WTC11 (cell line): Measurements from ENCODE around the gene MAP3K5. TPM values are rescaled to one million over a fixed set of nuclear protein-coding genes. Genes with fewer than 3 reads are reported as not detected.

Experiments used
- ATAC-seq: fragments of 200-7000 bp; cut with Tn5 transposase; 2 replicates; pipeline ENCODE4 v1.10.0; 2021; ENCODE audit warnings: mild to moderate bottlenecking, moderate library complexity
- CTCF ChIA-PET: fragments of 300-600 bp; sonication (Branson Sonifier 250); formaldehyde crosslinking; loops from one replicate; lab custom pipeline; 2021; ENCODE audit warnings: antibody characterized with exemption; lab: Charles Lee
- POLR2A ChIA-PET: fragments of 350-600 bp; sonication (Branson Sonifier 250); formaldehyde crosslinking; loops from one replicate; lab custom pipeline; 2021; ENCODE audit warnings: antibody characterized with exemption; lab: Charles Lee
- DNase-seq: peaks from one replicate; pipeline ENCODE4 v3.0.0; 2021; ENCODE audit warnings: low spot score
- H3K27ac Mint-ChIP-seq: 2 replicates; pipeline ENCODE4 v1.8.0; 2021; ENCODE audit warnings: mixed read lengths
- H3K27me3 Mint-ChIP-seq: 2 replicates; pipeline ENCODE4 v1.8.0; 2021; ENCODE audit warnings: low read depth, mild to moderate bottlenecking, moderate library complexity, mixed read lengths
- H3K36me3 Mint-ChIP-seq: 2 replicates; pipeline ENCODE4 v1.8.0; 2021; ENCODE audit warnings: mixed read lengths
- H3K4me1 Mint-ChIP-seq: 2 replicates; pipeline ENCODE4 v1.8.0; 2022; ENCODE audit warnings: mixed read lengths
- H3K4me3 Mint-ChIP-seq: 2 replicates; pipeline ENCODE4 v1.8.0; 2021; ENCODE audit warnings: mild to moderate bottlenecking, moderate library complexity, mixed read lengths
- H3K9me3 Mint-ChIP-seq: 2 replicates; pipeline ENCODE4 v1.8.0; 2021; ENCODE audit warnings: mixed read lengths
- CREB1 ChIP-seq: sonication (generic); formaldehyde crosslinking; IDR thresholded peaks from 2 replicates; pipeline ENCODE4 v1.8.0; 2023; ENCODE audit warnings: mild to moderate bottlenecking, missing genetic modification reagents
- ESRRA ChIP-seq: sonication (generic); formaldehyde crosslinking; IDR thresholded peaks from 2 replicates; pipeline ENCODE4 v1.8.1; 2022; ENCODE audit warnings: mild to moderate bottlenecking, missing genetic modification reagents, borderline replicate concordance
- FOXK1 ChIP-seq: sonication (generic); formaldehyde crosslinking; IDR thresholded peaks from 2 replicates; pipeline ENCODE4 v1.8.0; 2022; ENCODE audit warnings: mild to moderate bottlenecking, moderate library complexity, missing genetic modification reagents
- FOXP1 ChIP-seq: sonication (generic); formaldehyde crosslinking; IDR thresholded peaks from 2 replicates; pipeline ENCODE4 v1.8.0; 2022; ENCODE audit warnings: missing genetic modification reagents, mild to moderate bottlenecking, moderate library complexity, borderline replicate concordance
- GABPB1 ChIP-seq: sonication (generic); formaldehyde crosslinking; IDR thresholded peaks from 2 replicates; pipeline ENCODE4 v1.8.1; 2023; ENCODE audit warnings: mild to moderate bottlenecking, missing genetic modification reagents
- GRHL2 ChIP-seq: fragments of 250-450 bp; sonication (Bioruptor Pico); IDR thresholded peaks from 2 replicates; pipeline ENCODE4 v1.8.0; 2022; ENCODE audit warnings: mild to moderate bottlenecking, moderate library complexity; ENCODE audit not compliant: insufficient replicate concordance, severe bottlenecking
- NFATC4 ChIP-seq: fragments of 250-450 bp; sonication (Bioruptor Pico); IDR thresholded peaks from 2 replicates; pipeline ENCODE4 v1.9.0; 2021; ENCODE audit warnings: mild to moderate bottlenecking
- NR2C2 ChIP-seq: sonication (generic); formaldehyde crosslinking; IDR thresholded peaks from 2 replicates; pipeline ENCODE4 v1.8.0; 2022; ENCODE audit warnings: mild to moderate bottlenecking, missing genetic modification reagents
- OVOL2 ChIP-seq: fragments of 250-450 bp; sonication (Bioruptor Pico); IDR thresholded peaks from 2 replicates; pipeline ENCODE4 v1.9.0; 2021; ENCODE audit warnings: mild to moderate bottlenecking, borderline replicate concordance
- RELA ChIP-seq: sonication (generic); formaldehyde crosslinking; IDR thresholded peaks from 2 replicates; pipeline ENCODE4 v1.8.1; 2022; ENCODE audit warnings: missing genetic modification reagents, mild to moderate bottlenecking, borderline replicate concordance
- SP1 ChIP-seq: sonication (generic); formaldehyde crosslinking; conservative IDR thresholded peaks from 2 replicates; pipeline ENCODE4 v1.8.1; 2022; ENCODE audit warnings: missing genetic modification reagents
- TP53 ChIP-seq: sonication (generic); formaldehyde crosslinking; IDR thresholded peaks from 2 replicates; pipeline ENCODE4 v1.8.1; 2023; ENCODE audit warnings: mild to moderate bottlenecking, missing genetic modification reagents
- ZNF121 ChIP-seq: sonication (generic); formaldehyde crosslinking; IDR thresholded peaks from 2 replicates; pipeline ENCODE4 v1.8.0; 2023; ENCODE audit warnings: missing genetic modification reagents
- total RNA-seq: library from RNA; stranded (reverse); gene quantifications from 3 replicates; pipeline ENCODE4 v1.2.3, GENCODE V29; 2021
- TF ChIP-seq, protein P1 (sequence below): sonication (generic); formaldehyde crosslinking; IDR thresholded peaks from 2 replicates; pipeline ENCODE4 v1.8.1; 2022; ENCODE audit warnings: missing genetic modification reagents, borderline replicate concordance
- TF ChIP-seq, protein P2 (sequence below): sonication (generic); formaldehyde crosslinking; IDR thresholded peaks from 2 replicates; pipeline ENCODE4 v1.8.1; 2022; ENCODE audit warnings: mild to moderate bottlenecking, missing genetic modification reagents, moderate library complexity, borderline replicate concordance
- TF ChIP-seq, protein P3 (sequence below): sonication (generic); formaldehyde crosslinking; IDR thresholded peaks from 2 replicates; pipeline ENCODE4 v1.8.0; 2022; ENCODE audit warnings: mild to moderate bottlenecking, missing genetic modification reagents
- TF ChIP-seq, protein P4 (sequence below): sonication (generic); formaldehyde crosslinking; IDR thresholded peaks from 2 replicates; pipeline ENCODE4 v1.8.0; 2022; ENCODE audit warnings: mild to moderate bottlenecking, missing genetic modification reagents
- TF ChIP-seq, protein P5 (sequence below): sonication (generic); formaldehyde crosslinking; IDR thresholded peaks from 2 replicates; pipeline ENCODE4 v1.8.1; 2023; ENCODE audit warnings: mild to moderate bottlenecking, missing genetic modification reagents, moderate library complexity
- TF ChIP-seq, protein P6 (sequence below): sonication (generic); formaldehyde crosslinking; IDR thresholded peaks from 2 replicates; pipeline ENCODE4 v1.8.0; 2023; ENCODE audit warnings: missing genetic modification reagents, mild to moderate bottlenecking, borderline replicate concordance
- TF ChIP-seq, protein P7 (sequence below): sonication (generic); formaldehyde crosslinking; IDR thresholded peaks from 2 replicates; pipeline ENCODE4 v1.8.0; 2023; ENCODE audit warnings: mild to moderate bottlenecking, missing genetic modification reagents

Gene MAP3K5
- total RNA-seq, 1 experiment from 2014 or later = 1.6 TPM

DNA sequence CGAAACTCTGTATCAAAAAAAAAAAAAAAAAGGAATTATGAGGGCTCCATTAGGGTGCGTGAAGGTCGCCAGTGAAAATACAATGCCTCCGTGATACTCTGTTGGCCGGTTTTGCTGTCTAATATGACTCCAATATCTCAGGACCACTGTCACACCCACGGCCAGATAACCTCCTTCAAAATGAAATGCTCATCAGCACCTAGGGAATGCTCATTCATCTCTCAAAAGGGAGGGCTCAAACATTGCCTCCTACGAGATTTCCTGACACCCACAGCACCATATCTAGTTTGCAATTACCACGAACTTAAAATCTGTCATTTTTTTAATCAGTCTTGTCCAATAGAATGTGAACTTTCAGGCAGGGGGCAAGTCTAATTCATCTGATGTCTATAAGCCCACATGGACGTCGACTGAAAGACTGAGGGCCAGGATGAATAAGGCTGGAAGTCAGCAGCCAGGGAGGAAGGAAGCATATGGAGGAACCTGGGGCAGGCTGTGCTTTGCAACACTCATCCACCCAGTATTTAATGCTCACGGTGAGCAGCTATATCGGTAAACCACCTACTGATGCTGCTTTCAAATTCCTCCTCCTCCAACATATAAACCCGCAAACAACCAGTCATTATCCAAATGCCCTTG, 42.8 kb downstream of the MAP3K5 start (continued):
- TF ChIP-seq GRHL2 (CRISPR knock-in tag) (no peak), OVOL2 (CRISPR knock-in tag) (no peak), FOXK1 (CRISPR knock-in tag) (no peak), NFATC4 (CRISPR knock-in tag) (no peak), ZNF121 (CRISPR knock-in tag) (no peak), GABPB1 (CRISPR knock-in tag) (no peak)

DNA sequence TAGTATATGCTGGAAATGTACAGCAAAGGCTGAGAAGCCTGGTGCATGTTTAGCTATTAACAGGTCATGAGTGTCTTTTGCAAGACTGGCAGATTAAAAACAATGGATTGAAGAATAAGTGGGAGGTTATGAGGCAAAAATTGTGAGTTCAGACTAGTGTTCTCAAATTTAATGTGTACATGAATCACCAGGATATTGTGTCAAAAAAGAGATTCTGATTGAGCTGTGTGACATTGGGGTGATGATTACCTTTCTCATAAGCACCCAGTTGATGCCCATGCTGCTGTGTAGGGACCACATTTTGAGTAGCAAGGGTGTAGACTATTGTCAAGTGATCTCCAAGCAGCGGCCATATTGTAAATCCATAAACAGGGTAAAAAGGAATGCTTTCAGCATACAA, 44.8 kb downstream of the MAP3K5 start:
- ChIA-PET POLR2A (no interaction called here), CTCF (no interaction called here)
- Mint-ChIP-seq H3K36me3 (no peaks in the 10 kb centered on the region), H3K27ac (no peak overlapping the region), H3K4me1 (peaks cover 8% of the 10 kb centered on the region; the same call in 1 of the 2 replicates), H3K4me3 (no peak overlapping the region), H3K27me3 (no peaks in the 10 kb centered on the region), H3K9me3 (0 out of 2 replicates have a peak, but pooled peaks cover 4% of the 10 kb centered on the region)
- TF ChIP-seq, protein P1, sequence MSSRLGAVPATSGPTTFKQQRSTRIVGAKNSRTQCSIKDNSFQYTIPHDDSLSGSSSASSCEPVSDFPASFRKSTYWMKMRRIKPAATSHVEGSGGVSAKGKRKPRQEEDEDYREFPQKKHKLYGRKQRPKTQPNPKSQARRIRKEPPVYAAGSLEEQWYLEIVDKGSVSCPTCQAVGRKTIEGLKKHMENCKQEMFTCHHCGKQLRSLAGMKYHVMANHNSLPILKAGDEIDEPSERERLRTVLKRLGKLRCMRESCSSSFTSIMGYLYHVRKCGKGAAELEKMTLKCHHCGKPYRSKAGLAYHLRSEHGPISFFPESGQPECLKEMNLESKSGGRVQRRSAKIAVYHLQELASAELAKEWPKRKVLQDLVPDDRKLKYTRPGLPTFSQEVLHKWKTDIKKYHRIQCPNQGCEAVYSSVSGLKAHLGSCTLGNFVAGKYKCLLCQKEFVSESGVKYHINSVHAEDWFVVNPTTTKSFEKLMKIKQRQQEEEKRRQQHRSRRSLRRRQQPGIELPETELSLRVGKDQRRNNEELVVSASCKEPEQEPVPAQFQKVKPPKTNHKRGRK (CRISPR knock-in tag) = no peak
- TF ChIP-seq, protein P2, sequence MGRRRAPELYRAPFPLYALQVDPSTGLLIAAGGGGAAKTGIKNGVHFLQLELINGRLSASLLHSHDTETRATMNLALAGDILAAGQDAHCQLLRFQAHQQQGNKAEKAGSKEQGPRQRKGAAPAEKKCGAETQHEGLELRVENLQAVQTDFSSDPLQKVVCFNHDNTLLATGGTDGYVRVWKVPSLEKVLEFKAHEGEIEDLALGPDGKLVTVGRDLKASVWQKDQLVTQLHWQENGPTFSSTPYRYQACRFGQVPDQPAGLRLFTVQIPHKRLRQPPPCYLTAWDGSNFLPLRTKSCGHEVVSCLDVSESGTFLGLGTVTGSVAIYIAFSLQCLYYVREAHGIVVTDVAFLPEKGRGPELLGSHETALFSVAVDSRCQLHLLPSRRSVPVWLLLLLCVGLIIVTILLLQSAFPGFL = no peak
- ATAC-seq = no peak
- DNase-seq = no peak

DNA sequence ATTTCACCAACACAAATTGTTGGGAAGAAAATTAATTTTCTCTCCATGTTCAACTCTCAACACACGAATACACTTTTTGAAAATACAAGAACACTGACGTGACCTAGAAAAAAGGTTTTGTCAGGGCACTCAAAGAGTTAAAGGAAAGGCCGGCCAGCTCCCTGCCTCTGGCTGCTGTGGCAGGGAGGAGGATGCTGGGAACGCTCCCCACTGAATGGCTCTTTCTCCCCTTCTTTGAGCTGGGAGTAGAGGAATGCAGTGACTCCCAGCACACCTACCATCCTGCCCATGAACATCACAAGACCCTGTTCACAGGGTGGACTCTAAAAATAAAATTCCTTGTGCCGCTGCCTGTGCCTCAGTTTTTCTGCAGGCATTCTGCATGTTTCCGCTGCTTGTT, 47.0 kb downstream of the MAP3K5 start:
- H3K9me3 Mint-ChIP-seq = 0 out of 2 replicates have a peak, but pooled peaks cover 4% of the 10 kb centered on the region
- POLR2A ChIA-PET = no interaction called here
- H3K4me1 Mint-ChIP-seq = peaks cover 11% of the 10 kb centered on the region
- no peak overlapping the region for H3K27ac Mint-ChIP-seq
- DNase-seq (no peak), ATAC-seq (peak; percentile 72)
- CTCF ChIA-PET = interaction anchor here (0.6 to 1.6 kb wide), 5 partner anchors 9 to 219 kb away, joined by 3 to 5 read pairs (median 4); partner anchors contain the start of gene MAP3K5
- H3K36me3 Mint-ChIP-seq = no peaks in the 10 kb centered on the region
- no peak overlapping the region for H3K4me3 Mint-ChIP-seq
- no peaks in the 10 kb centered on the region for H3K27me3 Mint-ChIP-seq
- TF ChIP-seq, protein P3, sequence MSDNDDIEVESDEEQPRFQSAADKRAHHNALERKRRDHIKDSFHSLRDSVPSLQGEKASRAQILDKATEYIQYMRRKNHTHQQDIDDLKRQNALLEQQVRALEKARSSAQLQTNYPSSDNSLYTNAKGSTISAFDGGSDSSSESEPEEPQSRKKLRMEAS (CRISPR knock-in tag) = no peak
- TF ChIP-seq RELA (CRISPR knock-in tag) (no peak), FOXP1 (CRISPR knock-in tag) (no peak), NR2C2 (CRISPR knock-in tag) (no peak), ESRRA (CRISPR knock-in tag) (no peak), SP1 (no peak), CREB1 (no peak), TP53 (no peak), GABPB1 (CRISPR knock-in tag) (no peak)
- TF ChIP-seq, protein P4, sequence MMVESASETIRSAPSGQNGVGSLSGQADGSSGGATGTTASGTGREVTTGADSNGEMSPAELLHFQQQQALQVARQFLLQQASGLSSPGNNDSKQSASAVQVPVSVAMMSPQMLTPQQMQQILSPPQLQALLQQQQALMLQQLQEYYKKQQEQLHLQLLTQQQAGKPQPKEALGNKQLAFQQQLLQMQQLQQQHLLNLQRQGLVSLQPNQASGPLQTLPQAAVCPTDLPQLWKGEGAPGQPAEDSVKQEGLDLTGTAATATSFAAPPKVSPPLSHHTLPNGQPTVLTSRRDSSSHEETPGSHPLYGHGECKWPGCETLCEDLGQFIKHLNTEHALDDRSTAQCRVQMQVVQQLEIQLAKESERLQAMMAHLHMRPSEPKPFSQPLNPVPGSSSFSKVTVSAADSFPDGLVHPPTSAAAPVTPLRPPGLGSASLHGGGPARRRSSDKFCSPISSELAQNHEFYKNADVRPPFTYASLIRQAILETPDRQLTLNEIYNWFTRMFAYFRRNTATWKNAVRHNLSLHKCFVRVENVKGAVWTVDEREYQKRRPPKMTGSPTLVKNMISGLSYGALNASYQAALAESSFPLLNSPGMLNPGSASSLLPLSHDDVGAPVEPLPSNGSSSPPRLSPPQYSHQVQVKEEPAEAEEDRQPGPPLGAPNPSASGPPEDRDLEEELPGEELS (CRISPR knock-in tag) = no peak
- TF ChIP-seq, protein P5, sequence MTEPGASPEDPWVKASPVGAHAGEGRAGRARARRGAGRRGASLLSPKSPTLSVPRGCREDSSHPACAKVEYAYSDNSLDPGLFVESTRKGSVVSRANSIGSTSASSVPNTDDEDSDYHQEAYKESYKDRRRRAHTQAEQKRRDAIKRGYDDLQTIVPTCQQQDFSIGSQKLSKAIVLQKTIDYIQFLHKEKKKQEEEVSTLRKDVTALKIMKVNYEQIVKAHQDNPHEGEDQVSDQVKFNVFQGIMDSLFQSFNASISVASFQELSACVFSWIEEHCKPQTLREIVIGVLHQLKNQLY (CRISPR knock-in tag) = no peak
- TF ChIP-seq, protein P6, sequence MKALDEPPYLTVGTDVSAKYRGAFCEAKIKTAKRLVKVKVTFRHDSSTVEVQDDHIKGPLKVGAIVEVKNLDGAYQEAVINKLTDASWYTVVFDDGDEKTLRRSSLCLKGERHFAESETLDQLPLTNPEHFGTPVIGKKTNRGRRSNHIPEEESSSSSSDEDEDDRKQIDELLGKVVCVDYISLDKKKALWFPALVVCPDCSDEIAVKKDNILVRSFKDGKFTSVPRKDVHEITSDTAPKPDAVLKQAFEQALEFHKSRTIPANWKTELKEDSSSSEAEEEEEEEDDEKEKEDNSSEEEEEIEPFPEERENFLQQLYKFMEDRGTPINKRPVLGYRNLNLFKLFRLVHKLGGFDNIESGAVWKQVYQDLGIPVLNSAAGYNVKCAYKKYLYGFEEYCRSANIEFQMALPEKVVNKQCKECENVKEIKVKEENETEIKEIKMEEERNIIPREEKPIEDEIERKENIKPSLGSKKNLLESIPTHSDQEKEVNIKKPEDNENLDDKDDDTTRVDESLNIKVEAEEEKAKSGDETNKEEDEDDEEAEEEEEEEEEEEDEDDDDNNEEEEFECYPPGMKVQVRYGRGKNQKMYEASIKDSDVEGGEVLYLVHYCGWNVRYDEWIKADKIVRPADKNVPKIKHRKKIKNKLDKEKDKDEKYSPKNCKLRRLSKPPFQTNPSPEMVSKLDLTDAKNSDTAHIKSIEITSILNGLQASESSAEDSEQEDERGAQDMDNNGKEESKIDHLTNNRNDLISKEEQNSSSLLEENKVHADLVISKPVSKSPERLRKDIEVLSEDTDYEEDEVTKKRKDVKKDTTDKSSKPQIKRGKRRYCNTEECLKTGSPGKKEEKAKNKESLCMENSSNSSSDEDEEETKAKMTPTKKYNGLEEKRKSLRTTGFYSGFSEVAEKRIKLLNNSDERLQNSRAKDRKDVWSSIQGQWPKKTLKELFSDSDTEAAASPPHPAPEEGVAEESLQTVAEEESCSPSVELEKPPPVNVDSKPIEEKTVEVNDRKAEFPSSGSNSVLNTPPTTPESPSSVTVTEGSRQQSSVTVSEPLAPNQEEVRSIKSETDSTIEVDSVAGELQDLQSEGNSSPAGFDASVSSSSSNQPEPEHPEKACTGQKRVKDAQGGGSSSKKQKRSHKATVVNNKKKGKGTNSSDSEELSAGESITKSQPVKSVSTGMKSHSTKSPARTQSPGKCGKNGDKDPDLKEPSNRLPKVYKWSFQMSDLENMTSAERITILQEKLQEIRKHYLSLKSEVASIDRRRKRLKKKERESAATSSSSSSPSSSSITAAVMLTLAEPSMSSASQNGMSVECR (CRISPR knock-in tag) = no peak
- TF ChIP-seq, protein P7, sequence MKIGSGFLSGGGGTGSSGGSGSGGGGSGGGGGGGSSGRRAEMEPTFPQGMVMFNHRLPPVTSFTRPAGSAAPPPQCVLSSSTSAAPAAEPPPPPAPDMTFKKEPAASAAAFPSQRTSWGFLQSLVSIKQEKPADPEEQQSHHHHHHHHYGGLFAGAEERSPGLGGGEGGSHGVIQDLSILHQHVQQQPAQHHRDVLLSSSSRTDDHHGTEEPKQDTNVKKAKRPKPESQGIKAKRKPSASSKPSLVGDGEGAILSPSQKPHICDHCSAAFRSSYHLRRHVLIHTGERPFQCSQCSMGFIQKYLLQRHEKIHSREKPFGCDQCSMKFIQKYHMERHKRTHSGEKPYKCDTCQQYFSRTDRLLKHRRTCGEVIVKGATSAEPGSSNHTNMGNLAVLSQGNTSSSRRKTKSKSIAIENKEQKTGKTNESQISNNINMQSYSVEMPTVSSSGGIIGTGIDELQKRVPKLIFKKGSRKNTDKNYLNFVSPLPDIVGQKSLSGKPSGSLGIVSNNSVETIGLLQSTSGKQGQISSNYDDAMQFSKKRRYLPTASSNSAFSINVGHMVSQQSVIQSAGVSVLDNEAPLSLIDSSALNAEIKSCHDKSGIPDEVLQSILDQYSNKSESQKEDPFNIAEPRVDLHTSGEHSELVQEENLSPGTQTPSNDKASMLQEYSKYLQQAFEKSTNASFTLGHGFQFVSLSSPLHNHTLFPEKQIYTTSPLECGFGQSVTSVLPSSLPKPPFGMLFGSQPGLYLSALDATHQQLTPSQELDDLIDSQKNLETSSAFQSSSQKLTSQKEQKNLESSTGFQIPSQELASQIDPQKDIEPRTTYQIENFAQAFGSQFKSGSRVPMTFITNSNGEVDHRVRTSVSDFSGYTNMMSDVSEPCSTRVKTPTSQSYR (CRISPR knock-in tag) = no peak
